Measurements from ENCODE around the gene TUT4.
A peak's percentile ranks its signal among the peaks of the same experiment; 100 is the strongest.

Gene TUT4

DNA sequence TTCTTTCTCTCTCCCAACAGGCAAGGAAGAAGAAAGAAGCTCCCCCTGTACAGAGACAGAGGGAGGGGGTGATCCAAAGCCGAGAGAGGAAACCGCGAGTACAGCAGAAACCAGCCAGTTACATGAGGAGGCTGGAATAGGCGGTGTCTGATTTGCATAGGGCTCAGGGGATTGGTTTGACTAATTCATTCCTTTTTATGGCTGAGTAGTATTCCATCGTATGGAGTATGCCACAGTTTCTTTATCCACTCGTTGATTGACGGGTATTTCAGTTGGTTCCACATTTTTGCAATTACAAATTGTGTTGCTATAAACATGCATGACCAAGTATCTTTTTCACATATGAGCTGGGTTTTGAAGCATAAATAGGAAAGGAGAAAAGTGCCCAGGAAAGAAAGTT, 45.8 kb upstream of the TUT4 start:
- DNase-seq (ENCODE audit: low read depth) = no peak
- H3K4me3 ChIP-seq (ENCODE audit: low read length) = no peak overlapping the region
- TF ChIP-seq, protein P1, sequence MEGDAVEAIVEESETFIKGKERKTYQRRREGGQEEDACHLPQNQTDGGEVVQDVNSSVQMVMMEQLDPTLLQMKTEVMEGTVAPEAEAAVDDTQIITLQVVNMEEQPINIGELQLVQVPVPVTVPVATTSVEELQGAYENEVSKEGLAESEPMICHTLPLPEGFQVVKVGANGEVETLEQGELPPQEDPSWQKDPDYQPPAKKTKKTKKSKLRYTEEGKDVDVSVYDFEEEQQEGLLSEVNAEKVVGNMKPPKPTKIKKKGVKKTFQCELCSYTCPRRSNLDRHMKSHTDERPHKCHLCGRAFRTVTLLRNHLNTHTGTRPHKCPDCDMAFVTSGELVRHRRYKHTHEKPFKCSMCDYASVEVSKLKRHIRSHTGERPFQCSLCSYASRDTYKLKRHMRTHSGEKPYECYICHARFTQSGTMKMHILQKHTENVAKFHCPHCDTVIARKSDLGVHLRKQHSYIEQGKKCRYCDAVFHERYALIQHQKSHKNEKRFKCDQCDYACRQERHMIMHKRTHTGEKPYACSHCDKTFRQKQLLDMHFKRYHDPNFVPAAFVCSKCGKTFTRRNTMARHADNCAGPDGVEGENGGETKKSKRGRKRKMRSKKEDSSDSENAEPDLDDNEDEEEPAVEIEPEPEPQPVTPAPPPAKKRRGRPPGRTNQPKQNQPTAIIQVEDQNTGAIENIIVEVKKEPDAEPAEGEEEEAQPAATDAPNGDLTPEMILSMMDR (IDR thresholded peaks at IDR 0.05; ENCODE audit: insufficient read depth, low read depth, low read length, missing control alignments) = no peak

DNA sequence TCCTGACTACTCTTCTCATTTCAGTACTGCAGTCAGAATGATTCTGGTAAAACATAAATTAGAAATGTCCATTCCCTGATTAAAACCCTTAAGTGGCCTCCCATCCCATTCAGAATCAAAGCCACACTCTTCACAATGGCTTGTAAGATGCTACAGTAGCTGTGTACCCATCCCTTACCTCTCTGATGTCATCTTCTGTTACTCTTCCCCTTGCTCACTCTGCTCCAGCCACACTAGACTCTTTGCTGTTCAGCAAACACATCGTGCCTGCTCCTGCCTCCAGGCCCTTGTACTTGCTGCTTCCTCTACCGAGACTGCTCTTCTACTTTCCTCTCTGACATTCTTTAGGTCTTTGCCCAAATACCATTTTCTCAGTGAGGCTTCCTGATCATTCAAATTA, 45.0 kb upstream of the TUT4 start:
- H3K4me3 ChIP-seq (ENCODE audit: low read length) = no peak overlapping the region
- DNase-seq (ENCODE audit: low read depth) = peak; percentile 10
- TF ChIP-seq, protein P1 (IDR thresholded peaks at IDR 0.05; ENCODE audit: insufficient read depth, low read depth, low read length, missing control alignments) = no peak

DNA sequence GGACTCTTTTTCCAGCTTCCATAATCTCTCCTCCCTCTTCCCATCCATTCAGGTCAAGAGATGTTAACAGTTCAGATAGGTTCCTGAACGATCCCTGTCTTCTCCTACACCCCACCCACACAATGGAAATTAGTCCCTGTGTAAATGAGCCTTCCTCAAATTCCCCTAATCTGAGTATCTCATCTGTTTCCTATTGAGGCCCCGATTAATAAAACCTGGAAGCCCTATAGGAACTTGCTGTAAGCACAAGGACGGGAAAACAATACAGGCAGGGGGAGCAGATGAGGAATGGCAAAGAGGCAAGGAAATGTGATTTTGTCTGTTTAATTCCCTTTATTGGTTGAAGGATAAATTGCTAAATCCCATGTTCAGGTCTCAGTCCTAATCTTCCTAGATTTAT, 42.2 kb upstream of the TUT4 start:
- TF ChIP-seq, protein P1 (IDR thresholded peaks at IDR 0.05; ENCODE audit: insufficient read depth, low read depth, low read length, missing control alignments) = no peak
- H3K4me3 ChIP-seq (ENCODE audit: low read length) = no peak overlapping the region
- DNase-seq (ENCODE audit: low read depth) = no peak

DNA sequence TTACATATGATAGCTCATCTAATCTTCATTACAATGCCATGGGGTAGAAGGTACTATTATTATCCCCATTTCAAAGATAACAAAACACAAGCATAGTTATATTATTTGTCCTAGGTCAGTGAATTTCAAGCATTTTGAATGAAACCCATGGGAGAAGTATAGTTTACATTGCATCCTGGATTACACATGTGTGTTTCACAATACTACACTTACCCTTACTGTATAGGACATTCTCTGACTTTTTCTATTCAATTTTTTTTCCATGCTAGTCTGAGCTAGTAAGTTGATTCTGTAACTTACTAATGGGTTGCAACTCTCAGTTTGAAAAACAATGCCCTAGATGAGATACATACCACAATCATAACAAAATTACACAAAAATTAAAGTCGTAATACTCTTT, 40.6 kb upstream of the TUT4 start:
- TF ChIP-seq, protein P1 (IDR thresholded peaks at IDR 0.05; ENCODE audit: insufficient read depth, low read depth, low read length, missing control alignments) = no peak
- no peak overlapping the region for H3K4me3 ChIP-seq (ENCODE audit: low read length)
- DNase-seq (ENCODE audit: low read depth) = no peak

DNA sequence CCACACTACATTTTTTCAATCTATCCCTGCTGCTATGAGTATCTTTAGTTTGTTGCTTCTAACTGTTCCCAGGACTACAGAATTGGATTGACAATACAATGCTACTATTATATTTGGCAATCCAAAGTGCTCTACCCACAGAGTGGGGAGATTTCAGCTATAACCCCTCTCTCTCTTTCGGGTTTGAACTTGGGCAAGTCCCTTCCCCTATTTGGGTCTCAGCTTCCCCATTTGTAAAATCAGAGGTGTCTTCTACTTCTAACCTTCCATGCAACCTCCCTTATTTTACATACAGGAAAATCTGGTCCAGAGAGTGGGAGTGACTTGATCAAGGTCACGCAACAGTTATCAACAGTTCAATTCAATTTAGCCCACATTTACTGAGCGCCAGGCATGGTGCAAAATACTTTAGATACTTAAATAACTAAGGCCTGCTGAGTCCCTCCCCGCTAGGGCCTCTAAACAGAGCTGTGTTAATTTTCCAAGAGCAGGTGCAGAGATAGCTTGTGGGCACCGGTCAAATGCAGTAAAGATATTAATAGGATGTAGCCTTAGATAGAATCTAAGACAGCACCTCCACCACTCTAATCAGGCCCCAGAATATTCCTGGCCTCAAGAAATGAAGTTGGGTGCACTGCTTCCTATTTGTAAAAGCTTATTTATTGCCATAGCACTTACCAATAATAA, 39.9 kb upstream of the TUT4 start:
- DNase-seq (ENCODE audit: low read depth) = no peak
- TF ChIP-seq, protein P1 (IDR thresholded peaks at IDR 0.05; ENCODE audit: insufficient read depth, low read depth, low read length, missing control alignments) = no peak
- no peak overlapping the region for H3K4me3 ChIP-seq (ENCODE audit: low read length)

DNA sequence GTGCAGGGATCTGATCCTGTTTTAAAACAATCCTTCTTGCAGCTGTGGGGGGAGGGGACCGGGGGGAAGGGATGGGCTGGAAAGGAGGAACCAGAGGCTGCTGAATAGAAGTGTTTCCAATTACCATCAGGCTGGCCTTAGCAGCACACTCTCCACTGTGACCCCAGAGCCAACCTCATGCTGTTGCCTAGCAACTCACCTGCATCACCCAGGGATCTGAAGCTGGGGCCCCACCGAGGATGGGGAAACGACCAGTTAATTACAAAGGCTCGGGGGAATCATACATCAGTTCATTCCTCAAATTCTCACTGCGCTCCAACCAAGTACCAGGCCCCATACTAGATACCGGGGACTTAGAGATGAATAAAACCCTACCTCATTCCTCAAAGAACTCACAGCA, 37.4 kb upstream of the TUT4 start:
- no peak overlapping the region for H3K4me3 ChIP-seq (ENCODE audit: low read length)
- TF ChIP-seq, protein P1 (IDR thresholded peaks at IDR 0.05; ENCODE audit: insufficient read depth, low read depth, low read length, missing control alignments) = no peak
- no peak for DNase-seq (ENCODE audit: low read depth)

DNA sequence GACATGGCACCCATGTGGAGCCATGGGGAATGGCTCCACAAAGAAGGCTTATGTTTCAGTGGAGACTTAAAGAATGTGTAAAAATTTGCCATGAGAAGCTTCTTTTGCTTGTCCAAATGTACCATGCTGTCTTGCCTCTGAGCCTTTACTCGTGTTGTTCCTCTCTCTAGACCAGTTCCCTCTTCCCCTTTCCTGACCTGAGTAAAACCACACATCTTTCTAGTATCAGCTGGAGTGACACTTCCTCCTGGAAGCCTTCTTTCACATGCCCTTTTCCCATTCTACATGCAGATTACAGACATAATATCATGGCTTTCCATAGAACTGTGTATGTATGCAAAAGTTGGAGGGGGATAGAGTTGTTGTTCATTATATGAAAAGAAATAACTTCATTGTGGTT, 35.6 kb upstream of the TUT4 start:
- TF ChIP-seq, protein P1 (IDR thresholded peaks at IDR 0.05; ENCODE audit: insufficient read depth, low read depth, low read length, missing control alignments) = no peak
- no peak for DNase-seq (ENCODE audit: low read depth)
- no peak overlapping the region for H3K4me3 ChIP-seq (ENCODE audit: low read length)
